ENCODE measurements around the gene PCLO.
A peak's percentile ranks its signal among the peaks of the same experiment; 100 is the strongest.

PCLO gene

DNA sequence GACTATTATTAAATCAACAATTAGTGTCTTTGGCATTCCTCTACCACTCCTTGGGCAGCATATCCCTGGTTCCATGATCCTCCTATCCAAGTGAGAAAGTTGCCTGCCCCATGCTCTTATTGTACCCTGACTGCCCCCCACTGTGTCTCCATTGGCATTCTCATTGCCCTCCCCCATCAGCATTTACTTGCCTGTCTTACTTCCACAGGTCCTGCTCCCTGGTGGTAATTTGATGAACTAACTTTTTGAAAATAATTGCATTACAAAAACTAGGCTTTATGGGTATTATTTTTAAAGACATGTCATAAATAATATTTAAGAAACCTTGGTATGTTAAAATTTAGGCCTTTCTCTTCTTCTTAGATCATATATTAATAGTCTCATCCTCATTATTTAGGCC is 346.4 kb downstream of the PCLO start:
- no peak for DNase-seq

DNA sequence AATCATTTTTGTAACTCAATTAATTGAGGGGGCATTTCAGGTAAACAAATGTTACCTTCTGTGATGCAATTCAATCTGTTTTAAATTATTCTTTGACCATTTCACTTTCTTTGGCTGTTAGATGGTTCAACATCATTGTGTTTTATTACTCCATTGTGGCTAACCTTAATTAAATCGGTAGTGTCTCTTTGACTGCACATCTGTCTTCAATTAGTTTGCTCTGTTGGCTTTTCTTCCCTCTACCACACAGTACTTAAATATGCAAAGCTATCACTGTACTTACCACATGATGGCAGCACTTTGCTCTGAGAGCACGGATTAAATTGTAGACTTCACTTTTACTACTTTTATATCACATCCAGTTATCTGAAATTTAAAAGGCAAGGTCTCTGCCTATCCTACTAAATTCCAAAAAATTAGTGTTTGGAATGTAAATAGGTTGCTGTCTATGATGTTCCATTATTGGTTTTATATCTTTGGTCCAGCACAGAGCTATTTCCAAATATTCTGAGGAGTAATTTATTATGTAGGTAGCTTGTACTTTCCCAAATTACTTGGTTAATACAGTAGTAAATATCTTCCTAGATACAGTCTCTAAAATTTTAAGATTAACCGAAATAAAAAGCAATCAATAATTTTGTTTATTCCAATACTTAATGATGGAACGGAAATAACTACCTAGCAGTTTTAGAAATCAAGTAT is 352.0 kb downstream of the PCLO start:
- peak in 1 of 2 experiments; percentile 3 for DNase-seq

DNA sequence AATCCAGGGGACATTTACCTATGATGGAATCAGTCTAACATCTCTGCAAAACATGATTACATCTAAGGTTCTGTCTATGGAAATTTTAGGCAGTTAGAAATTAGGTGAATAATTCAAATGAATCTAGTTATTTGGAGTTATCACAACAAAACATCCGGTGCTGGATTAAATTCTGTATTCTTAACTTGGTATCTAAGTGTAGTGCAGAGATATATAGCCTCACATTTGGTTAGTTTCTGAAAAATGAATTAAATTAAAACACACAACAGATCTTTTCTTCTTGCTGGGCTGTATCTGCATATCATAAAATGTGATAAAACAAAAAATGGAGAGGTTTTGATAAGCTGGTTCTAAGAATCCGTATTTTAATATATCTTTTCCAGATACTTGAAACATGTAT is 354.1 kb downstream of the PCLO start:
- DNase-seq = no peak

DNA sequence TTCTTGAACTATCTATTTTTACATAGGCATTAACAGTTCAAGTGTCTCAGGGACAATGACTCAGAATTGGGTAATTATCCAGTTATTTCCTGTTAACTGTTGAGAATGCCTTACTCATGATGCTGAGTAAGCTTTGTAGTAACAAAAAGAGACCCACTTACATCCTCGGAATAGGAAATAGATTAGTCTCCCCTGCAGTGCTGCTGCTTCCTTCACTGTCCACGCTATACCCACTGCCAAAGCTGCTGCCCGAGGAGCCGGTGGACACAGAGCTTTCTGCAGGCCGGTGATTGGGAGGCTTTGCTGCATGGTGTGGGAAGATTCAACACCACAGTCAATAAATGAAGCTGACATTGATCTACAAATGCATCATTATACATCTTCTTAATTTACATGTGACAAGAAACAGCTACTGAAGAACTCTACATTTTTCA is 357.1 kb downstream of the PCLO start:
- DNase-seq = no peak

DNA sequence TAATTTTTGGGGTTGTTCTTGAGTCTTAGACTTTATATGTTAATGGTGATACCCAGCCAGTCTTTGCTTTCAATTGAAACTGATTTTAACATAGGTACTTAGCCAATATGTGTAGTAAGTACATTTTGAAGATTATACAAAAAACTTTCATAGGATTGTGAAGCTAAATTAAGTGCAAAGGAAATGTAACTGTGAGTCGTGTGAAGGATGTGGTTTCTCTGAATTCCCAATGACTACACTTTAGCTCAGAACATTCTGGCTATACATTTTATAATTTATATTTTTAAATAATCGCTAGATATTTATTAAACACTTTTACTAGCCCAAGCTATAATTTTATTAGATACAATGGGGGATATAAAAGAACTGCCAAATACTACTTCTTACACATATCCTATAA is 359.3 kb downstream of the PCLO start:
- no peak for DNase-seq

DNA sequence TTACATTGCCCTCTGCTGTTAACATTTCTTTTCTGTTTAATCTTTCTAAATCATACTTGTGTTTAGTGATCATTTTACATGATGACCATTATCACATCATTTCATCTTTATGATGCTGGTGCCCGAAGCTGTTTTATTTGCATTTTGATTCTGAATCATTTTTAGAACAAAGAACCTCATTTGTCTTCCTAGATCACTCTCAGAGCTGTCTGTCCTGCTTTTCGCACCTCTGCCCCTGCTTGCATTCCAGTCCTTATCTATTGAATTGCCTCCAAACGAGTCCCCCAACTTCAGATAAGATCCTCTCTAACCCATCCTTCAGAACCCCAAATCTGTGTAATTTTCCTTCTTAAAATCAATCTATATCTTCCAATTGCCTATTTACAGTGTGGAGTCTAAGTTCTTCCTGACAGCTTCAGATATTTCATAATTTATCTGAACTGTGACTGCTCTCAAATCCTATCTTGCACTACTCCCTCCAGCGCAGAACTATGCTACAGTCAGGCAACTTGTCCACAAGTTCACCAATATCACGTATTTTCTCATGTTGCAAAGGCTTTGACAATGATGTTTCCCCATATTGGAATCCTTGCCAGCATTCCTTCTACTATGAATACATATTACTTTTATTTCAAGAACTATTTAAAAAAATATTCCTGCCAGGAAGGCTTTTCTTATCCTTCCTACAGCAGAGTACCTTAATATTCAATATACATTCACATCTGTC is 372.6 kb downstream of the PCLO start:
- no peak for DNase-seq

DNA sequence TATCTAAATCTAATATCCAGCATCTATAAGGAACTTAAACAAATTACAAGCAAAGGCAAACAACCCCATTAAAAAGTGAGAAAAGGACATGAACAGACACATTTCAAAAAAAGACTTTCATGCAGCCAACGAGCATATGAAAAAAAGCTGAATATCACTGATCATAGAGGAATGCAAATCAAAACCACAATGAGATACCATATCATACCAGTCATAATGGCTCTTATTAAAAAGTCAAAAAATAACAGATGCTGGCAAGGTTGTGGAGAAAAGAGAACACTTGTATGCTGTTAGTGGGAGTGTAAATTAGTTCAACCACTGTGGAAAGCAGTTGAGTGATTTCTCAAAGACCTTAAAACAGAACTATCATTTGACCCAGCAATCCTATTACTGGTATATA is 384.7 kb downstream of the PCLO start:
- DNase-seq = no peak

DNA sequence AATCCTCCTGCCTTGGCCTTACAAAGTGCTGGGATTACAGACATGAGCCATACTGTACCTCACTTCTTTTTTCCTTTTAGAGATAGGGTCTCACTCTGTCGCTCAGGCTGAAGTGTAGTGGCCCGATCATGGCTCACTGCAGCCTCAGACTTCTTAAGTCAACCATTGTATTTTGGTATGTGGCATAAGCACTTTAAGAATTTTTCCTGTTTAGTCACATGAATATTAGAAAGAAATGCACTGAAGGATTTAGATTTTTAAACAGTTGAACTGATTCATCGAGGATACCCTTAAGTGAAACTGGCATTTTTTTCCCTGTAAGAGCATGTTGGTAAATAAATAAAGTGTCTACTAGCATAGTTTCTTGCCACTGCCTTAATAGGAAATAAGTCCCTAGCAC is 399.8 kb downstream of the PCLO start:
- DNase-seq = no peak

DNA sequence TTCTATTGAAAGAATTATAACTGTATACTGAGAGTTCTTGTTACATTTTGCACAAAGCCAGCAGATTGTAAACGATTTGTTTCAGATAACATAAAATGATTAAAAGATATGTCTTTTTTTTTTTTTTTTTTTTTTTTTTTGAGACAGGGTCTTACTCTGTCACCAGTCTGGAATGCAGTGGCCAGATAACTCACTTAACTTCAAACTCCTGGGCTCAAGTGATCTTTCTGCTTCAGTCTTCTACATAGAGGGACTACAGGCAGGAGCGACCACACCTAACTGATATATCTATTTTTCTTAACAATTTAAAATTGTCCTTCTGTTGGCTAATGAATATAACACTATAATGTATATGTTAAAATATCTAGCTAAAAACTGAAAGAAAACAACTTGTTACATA is 401.9 kb downstream of the PCLO start:
- DNase-seq = no peak

DNA sequence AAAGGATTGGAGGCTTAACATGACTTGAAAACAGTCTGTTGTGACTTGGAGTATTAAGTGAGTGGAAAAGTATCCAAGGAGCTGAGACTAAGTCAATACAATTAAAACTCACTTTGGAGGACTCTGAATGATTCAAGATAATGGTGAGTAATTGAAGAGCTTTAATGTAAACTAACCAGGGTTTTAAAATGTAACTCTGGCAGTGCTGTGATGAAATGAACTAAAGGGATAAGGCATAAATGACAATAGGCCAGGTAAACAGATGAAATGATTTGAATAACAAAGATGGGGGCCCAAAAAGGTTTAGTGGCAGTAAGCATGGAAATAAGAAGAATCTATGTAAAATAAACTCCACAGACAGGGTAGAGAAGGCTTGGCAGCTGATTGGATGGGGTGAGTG is 402.6 kb downstream of the PCLO start:
- DNase-seq = no peak

DNA sequence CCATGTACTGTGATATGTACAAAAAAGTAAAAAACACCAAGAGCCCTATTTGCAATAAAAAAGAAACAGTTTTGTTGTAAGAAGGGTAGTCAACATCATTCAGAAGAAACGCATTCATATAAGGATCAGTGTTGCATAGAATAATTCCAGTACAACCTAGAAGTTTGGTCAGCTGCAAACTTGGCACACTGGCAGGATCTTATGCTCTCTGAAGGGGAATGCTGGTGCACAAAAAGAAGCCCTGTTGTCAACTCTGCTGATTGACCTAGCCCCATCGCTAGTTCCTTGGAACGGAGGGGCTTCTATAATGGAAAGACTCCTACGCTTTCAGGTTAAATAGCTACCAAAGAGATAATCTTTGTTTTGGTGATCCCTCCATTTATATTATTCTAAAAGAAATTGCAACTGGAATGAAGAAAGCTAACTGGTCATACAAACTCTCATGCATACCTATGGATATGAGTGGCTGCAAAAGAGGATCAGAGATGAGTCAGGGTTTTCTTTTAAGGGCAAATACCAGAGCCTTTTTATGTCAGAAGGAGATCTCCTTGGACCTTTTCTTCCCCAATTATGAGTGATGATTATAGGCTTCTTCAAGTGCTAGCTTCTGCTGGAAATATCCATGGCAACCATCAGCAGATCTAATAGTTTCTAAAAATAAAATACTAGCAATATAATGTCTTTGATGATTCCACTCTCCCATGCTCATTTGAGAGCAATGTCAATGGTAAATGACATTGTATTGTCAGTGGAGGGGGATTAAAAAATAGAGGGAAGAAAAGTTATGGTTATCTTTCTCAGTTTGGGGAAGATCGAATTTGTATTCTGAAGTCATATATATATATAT is 406.8 kb downstream of the PCLO start:
- DNase-seq = no peak

DNA sequence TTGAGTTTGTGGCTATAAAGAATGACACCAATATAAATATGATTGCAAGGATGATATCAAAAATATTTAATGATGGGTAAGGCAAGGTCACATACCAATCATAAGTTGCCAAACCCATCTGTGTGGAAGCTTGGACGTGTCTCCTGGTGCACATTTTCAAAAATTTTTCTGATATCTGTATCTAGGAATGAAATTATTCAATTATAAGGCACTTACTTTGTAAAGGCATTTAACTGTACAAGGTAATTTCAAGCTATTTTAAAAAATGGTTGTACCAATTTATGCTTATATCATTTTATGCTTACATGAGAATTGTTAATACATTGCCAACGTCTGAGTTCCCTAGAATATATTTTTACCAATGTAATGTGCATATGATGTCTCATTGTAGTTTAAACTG is 412.7 kb downstream of the PCLO start:
- DNase-seq = no peak

DNA sequence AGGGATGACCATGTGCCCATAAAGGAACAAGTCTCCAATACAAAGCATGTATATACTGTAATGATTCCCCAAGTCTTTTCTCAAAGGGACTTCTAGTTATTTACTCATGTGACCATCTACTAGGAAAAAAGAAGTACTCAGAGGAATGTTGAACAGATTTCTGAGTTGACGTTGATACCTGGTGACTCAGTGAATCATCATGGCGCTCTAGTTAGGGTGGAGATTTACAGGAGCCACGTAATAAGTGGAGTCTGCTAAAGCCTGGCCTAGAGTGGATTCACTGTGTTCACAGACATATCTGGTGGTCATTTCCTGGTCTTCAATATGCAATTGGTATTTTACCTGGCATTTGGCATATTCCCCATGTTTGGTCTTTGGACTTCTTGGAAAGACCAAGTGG is 416.9 kb downstream of the PCLO start:
- no peak for DNase-seq

DNA sequence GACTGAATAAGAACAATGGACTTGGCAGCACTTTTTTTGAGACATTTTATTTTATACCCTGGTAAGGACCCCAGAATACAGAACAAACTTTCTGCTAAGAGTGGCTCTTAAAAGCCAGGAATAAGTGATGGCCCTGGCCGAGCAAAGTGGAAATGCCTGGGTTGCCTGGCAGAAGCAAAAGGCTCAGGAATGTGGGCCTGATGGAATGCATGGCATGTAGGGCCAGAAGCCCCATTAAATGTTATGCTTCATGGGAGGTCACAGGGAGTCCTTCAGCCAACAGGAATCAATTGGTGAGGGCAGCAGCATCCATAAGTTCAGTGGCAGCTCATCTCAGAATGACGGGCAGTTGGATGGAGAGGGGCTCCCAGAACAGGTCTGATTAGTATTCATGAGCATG is 417.6 kb downstream of the PCLO start:
- DNase-seq = no peak

DNA sequence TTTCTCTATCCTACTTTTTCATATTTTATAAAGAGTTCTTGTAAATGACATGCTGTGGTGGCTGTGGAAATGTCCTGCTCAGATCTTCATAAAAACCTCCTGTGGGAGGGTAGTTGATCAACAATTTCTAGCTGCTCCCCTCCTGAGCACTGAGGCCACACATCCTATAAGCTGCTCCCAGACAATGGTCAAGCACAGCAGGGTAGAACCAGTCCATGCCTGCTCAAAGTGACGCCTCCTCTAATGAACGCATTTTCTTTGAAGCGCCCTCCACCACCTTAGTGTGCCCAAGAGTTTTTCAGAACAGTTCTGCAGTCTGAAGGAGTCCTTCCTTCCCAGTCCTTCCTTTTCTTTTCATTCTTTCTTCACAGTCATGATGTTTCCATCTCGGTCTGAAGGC is 420.5 kb downstream of the PCLO start:
- DNase-seq = no peak

DNA sequence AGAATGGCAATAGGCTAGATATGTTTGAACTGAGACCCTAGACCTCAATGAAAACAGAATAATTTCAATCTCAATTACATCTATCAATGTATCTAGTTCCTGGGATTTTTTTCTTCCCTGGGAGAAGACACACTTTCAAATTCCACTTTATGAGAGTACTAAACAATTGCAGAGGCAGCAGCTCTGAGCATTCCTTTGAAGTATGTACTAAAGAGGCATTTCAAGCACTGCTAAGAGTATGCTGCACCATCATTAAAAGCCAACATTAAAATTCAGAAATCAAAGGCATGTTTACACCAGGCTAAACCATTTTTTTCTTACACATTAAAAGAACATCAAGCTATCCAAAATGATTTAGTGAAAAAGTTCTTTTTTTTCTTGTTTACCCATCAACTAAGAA is 421.2 kb downstream of the PCLO start:
- no peak for DNase-seq

DNA sequence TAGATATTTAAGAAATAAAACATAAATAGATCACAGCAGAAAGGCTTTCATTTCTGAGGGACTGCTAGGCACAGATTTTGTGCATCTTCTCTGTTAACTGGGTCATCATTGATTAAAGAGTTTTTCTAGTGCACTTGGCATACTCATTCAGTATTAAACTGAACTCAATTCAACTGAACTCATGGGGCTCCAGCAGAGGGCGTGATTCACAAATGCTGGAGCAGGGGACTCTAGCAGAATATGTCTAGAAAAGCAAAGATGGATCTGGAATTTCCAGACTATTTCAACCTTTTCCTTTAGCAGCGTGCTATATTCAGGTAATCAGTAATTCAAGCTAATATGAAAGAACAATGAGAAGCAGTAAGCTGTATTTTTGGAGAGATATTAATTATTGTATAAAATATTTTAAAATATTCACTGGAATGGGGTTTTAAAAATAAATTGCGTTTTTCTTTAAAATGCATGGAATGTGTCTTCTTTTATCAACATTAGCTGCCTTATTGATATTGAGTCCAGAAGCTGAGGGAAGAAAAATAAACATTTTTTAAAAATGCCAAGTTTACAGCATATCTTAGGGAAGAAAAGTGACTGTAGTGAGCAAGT is 422.3 kb downstream of the PCLO start:
- no peak for DNase-seq

DNA sequence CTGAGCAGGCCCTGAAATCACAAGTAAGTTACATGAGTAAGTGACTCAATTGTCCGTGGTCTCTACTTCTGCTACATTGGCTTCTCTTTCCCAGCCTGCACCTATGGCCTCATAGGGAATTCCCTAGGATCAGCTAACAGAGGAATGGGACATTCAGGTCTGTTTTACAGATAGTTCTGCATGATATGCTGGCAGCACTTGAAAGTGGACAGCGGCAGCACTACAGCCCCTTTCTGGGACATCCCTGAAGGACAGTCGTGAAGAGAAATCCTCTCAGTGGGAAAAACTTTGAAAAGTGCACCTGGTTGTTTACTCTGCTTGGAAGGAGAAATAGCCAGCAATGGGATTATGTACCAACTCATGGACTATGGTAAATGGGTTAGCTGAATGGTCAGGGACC is 426.1 kb downstream of the PCLO start:
- no peak for DNase-seq

DNA sequence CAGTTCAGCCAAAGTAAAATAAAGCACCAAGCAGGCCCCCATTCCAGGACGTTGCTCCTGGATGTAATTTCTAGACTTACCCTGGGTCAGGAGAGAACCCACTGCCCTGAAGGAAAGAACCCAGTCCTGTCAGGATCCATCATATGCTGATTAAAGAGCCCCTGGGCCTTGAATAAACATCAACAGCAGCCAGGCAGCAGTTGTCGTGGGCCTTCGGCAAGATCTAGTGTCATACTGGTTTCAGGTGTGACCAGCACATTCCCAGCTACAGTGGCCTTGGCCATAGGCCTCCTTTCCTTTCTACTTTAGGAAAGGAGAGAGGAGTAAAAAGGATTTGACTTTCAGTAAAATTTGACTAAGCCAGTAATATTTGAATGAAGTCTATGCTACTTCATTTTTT is 430.0 kb downstream of the PCLO start:
- DNase-seq = no peak

DNA sequence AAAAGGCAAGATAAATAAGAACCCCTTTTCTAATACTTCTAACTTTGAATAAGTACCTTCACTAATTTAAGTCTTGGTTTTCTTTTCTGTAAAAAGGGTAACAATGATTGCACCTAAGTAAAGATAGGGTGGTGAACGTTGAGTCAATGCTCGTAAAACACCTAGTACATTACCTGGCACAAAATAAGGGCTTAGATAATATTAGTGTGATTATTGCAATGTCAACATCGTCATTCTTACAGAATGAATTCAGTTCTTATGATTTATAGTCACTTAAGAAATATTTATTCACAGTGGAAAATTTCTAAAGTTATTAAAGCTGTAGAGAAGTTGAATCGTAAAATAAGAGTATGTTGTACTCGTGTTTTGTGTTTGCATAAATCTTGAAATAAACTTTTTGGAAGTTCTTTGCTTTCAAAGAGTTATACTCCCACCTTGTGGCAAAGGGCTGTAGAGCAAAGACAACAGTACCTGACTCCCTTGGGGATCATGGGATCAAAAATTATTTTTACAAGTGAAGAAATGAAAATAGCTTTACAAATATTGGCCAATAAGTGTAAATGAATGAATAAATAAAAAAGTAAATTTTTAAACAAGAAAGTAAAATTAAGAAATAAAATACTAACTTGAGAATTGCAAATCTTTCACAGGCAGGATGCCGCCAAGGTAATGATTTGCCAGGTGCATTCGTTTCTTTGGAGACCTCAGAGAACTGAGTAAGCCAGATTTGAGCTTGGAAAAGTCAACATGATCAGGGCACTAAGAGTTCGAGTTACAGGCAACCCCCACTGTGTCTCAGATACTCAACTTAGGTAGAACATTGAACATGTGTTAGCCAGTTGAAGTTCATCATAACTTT is 433.3 kb downstream of the PCLO start:
- DNase-seq = no peak

DNA sequence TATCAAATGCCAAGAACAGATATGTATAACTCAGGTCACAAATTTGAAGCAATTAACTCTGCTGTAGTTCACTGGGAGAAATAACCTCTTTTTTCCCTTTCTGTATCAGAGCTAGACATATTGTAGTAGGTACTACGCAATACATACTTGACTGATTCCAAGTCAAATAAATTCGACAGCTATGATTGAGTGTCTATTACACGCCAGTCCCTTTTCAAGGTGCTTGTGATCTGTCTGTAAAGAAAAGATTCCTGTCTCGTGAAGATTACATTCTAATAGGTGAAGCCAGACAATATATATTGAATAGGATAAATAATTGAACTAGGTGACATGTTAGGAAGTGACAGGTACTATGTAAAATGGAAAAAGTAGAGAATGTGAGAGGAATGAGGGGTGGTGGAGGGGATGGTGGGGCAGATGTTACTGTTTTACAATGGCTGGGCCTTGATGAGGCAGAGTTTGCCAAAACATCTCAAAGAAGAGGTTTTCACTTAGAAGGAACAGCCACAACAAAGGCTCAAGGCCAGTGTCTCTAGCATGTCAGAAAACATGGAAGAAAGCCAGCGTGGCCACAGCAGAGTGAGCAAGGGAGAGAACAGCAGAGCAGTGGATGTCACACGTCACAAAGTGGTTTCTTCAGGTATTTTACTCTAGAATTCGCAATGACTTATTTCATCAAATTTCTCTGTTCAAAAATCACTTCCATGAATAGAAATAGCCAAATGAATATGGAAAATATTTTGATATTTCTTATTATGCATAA is 436.5 kb downstream of the PCLO start:
- no peak for DNase-seq

DNA sequence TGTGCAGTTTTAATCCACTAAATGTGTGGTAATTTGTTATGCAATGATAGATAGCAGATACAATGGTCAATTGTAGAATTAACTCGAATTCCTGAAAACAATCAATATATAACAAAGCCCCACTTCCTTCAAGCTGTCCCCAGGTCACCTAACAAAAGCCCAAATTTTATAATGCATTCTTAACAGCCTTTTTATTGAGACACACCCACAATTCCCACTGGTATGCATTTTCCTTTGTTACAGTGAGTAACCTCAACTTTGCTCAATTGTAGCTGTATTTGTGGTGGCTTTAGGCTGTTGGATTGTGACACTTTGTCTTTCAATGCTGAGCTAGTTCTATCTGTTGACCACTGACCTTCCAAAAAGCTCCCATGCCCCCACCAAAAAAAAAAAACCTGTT is 439.3 kb downstream of the PCLO start:
- DNase-seq = no peak

All from cerebellar nuclear complex (tissue), 1 donor.